Skin of body (tissue), 2 donors: ENCODE results near the gene BRSK1. TPM values are rescaled to one million over a fixed set of nuclear protein-coding genes. Genes with fewer than 3 reads are reported as not detected.

Source experiments
- DNase-seq: peaks from one replicate; lab custom pipeline; 2025; lab: John Stamatoyannopoulos, UW
- total RNA-seq: library from RNA; depleted of rRNA; stranded (reverse); fragments of >200 nt; gene quantifications from one replicate; pipeline ENCODE4 v1.2.3, GENCODE V29; 2014

Gene BRSK1
- total RNA-seq, 1 donor from 2014 or later, result 3.6 TPM

GRCh38 chr19:55273978-55274707, 9.7 kb upstream of the BRSK1 start:
- DNase-seq, result no peak

DNA sequence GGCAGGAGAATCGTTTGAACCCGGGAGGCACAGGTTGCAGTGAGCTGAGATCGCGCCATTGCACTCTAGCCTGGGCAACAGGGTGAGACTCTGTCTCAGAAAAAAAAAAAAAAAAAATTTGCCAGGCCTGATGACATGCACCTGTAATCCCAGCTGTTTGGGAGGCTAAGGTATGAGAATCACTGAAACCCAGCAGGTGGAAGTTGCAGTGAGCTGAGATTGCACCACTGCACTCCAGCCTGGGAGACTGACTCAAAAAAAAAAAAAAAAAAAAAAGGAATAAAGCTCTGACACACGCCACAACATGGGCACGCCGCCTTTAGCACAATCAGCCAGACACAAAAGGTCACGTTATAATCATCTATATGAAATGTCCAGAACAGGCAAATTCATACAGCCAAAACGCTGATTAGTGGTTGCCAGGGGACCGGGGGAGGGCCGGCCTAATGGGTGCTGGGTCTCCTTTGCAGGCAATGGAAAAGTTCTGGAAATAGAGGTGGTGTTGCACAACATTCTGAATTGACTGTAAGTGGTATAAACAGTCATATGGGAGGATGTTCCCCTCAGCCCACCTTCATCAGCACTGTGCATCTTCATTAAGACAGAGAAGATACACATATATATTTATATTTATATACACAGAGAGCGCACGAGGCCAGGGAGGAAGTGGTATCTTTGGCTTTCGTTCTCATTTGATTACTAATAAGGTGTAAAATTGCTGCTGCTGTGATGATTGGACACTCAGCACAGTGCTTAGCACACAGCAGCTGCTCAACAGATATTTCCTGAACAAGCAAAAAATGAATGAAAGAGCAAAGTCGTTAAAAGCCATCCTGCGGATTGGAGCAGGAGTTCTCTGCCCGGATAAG, 7.7 kb upstream of the BRSK1 start:
- DNase-seq, result no peak

DNA sequence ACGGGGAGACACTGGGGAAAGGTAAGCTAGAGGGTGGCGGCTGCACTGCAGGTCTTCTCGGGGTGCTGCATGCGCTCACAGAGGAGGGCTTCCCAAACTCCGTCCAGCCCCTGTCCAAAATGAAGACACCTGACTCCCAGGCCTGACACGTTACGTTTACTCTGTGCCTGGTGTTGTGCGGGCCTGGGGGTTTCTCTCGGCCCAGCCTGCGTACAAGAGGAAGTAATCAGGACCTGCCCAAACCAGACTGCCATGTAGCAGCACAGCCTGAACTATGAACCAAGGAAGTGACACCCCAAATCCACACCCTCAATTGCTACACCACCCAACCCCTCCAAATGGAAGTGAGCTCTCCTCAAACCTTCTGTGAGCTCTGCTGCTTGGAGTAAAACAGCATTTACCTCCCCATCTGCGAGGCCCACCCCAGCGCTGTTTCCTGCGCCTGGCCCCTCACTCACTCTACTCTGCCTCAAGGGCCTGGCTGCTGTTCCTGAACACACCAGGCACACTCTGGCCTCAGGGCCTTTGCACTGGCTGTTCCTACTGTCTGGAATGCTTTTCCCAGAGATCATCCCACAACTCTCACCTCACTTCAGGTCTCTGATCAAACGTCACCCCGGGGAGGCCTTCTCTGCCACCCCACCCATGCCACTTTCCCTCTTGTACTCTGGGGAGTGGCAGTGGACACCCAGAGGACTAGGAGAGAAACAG, 6.9 kb upstream of the BRSK1 start:
- DNase-seq, result no peak

- DNase-seq, result no peak
Observed at GRCh38 chr19:55277494-55277893, 6.3 kb upstream of the BRSK1 start.

- no peak for DNase-seq
Observed at GRCh38 chr19:55278391-55279135, 5.2 kb upstream of the BRSK1 start.

DNA sequence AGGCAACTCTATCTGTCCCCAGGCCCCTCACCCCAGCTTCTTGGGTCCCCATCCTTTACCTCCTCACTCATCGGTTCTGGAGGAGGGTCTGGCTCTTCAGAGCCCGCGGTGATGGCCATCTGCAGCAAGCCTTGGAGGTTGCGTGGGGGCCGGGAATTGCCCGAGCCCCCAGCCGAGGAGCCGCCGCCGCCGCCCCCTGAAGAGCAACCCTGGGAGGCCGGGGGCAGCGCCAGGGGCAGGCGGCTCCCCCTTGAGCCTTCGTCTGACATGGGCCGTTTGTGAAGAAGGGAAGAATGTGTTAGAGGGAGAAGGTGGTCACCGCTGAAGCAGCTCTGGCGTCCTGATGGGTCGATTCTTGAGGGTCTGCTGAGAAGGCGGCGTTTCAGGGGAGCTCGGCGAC, 4.5 kb upstream of the BRSK1 start:
- no peak for DNase-seq

- peak; percentile 90 for DNase-seq
Observed at GRCh38 chr19:55279770-55280643, 3.8 kb upstream of the BRSK1 start, which contains the start of gene HSPBP1. HSPBP1 (minus strand) TSS chr19:55280110; CDS start chr19:55279608, 502 bp downstream.

DNA sequence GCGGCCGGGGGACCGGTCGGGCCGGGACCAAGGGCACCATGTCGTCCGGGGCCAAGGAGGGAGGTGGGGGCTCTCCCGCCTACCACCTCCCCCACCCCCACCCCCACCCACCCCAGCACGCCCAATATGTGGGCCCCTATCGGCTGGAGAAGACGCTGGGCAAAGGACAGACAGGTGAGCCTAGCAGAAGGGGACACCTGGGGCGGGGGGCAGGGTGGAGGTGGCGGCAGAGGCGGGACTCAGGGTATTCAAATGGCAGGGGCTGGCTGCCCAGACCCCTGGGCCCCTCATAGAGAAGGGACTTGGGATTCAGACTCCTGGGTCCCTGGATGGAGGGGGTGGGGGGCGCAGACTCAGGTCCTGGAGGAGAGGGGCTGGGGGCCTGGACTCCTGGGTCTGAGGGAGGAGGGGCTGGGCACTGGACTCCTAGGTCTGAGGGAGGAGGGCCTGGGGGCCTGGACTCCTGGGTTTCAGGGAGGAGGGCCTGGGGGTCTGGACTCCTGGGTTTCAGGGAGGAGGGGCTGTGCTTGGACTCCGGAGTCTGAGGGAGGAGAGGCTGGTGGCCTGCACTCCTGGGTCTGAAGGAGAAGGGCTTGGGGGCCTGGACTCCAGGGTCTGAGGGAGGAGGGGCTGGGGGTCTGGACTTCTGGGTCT, 735 bp downstream of the BRSK1 start:
- no peak for DNase-seq

DNA sequence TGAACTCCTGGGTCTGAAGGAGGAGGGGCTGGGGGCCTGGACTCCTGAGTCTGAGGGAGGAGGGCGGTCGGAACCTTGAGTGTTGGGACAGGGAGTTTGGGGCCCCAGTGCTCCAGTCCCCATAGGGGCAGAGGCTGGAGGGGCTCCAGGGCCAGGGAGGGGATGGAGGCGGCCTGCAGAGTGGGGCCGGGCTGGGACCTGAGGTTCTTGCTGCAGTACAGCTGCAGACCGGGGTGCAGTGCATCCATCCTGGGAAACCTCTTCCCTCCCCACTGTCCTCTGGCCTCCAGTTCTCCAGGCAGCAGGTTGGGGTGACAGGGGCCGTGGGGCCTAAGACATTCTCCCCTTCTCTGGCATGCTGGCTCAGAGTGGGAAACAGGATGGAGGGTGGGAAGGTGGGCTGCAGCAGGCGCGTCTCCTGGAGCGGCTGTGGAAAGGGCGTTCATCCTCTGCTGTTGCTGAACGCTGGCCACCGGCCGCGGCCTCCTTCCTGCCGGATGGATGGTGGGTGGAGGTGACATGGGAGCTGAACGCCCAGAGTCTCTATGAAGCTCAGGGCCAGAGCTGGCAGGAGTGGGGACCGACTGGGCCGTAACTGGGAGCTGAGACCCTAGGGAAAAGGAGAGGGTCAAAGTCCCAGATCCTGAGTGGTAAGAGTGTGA, 1.6 kb downstream of the BRSK1 start:
- DNase-seq, result no peak

- DNase-seq, result no peak
Observed at GRCh38 chr19:55287361-55288079, 3.7 kb downstream of the BRSK1 start.

DNA sequence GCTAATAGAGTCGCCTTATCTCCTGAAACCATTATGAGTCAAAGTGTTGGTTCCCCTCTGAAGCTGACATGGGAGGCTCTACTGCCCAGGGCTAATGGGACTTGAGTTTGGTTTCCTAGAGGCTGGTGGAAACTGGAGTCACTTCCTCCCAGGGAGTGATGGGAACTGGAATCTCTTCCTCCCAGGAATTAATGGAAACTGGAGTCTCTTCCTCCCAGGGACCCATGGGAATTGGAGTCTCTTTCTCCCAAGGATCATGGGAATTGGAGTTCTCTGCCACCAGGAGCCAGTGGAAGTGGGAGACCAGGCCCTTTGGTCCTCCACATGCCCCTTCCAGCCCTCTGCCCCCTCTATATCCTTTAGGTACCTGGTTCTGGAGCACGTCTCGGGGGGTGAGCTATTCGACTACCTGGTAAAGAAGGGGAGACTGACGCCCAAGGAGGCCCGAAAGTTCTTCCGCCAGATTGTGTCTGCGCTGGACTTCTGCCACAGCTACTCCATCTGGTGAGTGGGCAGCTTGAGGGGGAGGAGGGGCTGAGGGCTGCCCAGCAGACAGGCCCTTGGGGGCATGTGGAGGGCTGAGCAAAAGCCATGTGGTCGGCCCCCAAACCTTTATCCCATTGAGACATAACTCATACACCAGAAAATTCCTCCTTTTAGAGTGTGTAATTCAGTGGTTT, 5.5 kb downstream of the BRSK1 start:
- no peak for DNase-seq

DNA sequence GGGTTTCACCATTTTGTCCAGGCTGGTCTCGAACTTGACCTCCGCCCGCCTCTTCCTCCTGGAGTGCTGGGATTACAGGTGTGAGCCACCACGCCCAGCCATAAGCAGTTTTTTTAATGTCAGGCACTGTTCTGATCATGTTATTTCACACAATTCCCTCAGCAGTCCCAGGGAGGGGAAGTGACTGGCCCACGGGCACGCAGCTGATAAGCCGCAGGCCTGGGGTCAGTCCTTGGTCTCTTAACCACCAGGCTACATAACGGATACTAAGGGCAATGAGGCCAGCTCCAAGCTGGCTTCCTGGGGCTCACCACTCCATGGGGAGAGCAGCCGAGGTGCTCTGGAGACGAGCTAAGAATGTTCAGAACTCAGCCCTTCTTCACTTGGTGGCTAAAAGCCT, 13.5 kb downstream of the BRSK1 start:
- DNase-seq, result no peak

GRCh38 chr19:55299991-55300390, 16.2 kb downstream of the BRSK1 start:
- DNase-seq, result no peak

DNA sequence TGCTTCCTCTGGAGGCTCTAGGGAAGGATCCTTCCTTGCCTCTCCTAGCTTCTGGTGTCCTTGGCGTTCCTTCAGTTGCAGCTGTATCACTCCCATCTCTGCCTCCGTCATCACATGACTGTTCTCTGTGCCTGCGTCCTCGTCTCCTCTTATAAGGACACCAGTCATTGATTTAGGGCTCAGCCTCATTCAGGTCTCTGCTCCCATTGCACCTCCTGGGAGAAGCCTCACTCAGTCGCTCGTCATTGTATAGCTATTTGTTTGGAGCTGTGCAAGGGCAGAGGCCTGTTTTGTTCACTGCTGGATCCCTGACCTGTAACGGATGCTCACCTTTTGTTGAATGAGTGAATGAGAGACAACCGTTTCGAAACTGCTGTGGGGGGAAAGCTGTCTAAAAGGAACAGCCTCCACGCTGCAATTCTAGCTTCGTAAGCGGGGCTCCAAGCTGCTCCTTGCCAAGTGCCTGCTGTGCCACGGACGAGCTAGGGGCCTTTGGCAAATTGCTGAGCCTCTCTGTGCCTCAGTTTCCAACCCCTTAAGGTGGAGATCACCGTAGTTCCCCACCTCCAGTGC, 17.2 kb downstream of the BRSK1 start:
- no peak for DNase-seq

DNA sequence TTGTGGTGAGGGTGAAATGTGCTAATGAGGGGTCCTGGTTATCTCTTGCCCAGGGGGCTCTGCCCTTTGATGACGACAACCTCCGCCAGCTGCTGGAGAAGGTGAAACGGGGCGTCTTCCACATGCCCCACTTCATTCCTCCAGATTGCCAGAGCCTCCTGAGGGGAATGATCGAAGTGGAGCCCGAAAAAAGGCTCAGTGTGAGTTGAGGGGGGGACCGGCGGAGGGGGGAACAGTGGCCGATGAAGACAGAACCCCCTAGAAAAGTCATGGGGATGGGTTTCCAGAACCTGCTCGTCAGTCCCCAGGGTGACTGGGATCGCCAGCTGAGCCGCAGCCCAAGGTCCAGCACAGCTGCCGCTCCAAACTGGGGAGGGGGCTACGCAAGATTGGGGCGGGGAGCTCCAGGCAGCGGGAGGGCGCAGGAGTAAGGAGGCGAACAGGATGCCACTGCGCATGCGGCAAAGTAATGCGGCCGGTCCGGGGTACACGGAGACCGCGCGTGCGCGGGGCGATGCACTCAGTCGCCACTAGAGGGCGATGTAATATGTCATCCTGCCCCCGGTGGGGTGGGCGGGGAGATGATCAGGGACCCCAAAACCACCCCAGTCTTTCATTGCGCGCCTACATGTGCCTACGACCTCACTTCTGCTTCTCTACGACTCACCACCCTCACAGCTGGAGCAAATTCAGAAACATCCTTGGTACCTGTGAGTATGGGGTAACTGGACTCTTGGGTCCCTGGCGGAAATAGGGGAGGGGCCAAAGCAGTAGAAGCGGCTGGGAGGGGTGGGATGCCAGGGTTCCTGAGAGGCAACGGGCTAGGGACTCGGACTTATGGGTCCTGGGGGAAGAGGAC, 17.9 kb downstream of the BRSK1 start:
- peak; percentile 75 for DNase-seq

GRCh38 chr19:55302318-55302703, 18.5 kb downstream of the BRSK1 start:
- DNase-seq, result no peak

DNA sequence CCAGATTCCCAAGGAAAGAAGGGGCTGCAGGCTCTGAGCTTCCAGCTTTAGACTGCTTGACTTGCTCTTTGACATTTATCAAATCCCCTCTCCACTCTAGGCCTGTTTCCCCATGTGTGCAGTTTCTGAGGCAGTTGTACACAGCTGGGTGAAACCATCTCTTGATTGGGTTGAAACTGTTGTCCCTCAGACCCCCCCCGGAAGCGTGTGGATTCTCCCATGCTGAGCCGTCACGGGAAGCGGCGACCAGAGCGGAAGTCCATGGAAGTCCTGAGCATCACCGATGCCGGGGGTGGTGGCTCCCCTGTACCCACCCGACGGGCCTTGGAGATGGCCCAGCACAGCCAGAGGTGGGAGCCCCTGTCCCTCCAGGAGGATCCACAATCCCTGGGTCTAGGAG, 19.7 kb downstream of the BRSK1 start:
- no peak for DNase-seq
